ENCODE data around the gene ILDR1.
"Not testable (repeated sequence)": the region's sequence is repeated elsewhere in the genome, so short reads cannot be mapped to it uniquely, and the experiment has no call there.

The ILDR1 gene

GRCh38 chr3:121942116-121942786 is 79.8 kb downstream of the ILDR1 start:
- no peak for DNase-seq

DNA sequence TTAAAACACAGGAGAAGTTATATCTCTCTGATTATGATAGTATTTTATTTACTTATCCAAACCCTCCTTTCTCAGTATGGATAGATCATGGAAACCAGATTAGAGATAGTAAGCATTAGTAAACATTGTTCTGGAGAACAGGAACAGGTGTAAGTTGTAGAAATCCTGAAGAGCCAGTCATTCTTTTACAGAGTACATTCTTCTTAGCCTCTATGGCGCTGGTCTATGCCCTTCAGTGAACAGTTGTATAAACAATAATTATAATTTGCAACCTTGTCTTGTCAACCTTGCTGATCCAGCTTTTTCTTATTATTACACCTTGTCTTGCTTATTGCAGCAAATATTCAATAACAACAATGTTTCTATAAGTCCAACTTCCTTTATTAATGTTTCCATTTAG is 80.5 kb downstream of the ILDR1 start:
- DNase-seq: no peak

DNA sequence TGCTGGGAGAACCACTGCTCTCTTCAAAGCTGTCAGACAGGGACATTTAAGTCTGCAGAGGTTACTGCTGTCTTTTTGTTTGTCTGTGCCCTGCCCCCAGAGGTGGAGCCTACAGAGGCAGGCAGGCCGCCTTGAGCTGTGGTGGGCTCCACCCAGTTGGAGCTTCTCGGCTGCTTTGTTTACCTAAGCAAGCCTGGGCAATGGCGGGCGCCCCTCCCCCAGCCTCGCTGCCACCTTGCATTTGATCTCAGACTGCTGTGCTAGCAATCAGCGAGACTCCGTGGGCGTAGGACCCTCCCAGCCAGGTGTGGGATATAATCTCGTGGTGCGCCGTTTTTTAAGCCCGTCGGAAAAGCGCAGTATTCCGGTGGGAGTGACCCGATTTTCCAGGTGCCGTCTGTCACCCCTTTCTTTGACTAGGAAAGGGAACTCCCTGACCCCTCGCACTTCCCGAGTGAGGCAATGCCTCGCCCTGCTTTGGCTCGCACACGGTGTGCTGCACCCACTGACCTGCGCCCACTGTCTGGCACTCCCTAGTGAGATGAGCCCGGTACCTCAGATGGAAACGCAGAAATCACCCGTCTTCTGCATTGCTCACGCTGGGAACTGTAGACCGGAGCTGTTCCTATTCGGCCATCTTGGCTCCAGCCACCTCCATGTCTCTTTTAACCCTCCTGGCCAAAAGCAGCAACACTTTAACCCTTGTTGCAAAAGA is 83.7 kb downstream of the ILDR1 start:
- not testable (repeated sequence) for DNase-seq

Measured in SHP77 treated with DMSO at 0.1 percent for 48 hours (cell line).